Tibial artery (tissue), 4 donors: Measurements from ENCODE around the gene CD2BP2.
A peak's percentile ranks its signal among the peaks of the same experiment; 100 is the strongest.

Experiments
- DNase-seq, 2 donors: peaks; one replicate each; pipeline ENCODE4 v3.0.0-alpha.2; 2019
- H3K27ac ChIP-seq, 2 donors: fragments of 200-600 bp; sonication (generic) in 1 of 2; 1 replicate in 1 of 2; 2 replicates in 1 of 2; pipeline ENCODE4 v1.5.1; 2018 to 2019; ENCODE audit warnings: mild to moderate bottlenecking in 1 of 2
- H3K27me3 ChIP-seq, 2 donors: fragments of 200-600 bp; sonication (generic) in 1 of 2; one replicate each; pipeline versions ENCODE4 v1.5.1 to v1.6.0; 2016 to 2019
- H3K36me3 ChIP-seq, 3 donors: fragments of 200-600 bp; sonication (generic) in 2 of 3; one replicate each; pipeline ENCODE4 v1.5.1; 2016 to 2019; ENCODE audit warnings: mild to moderate bottlenecking in 2 of 3
- H3K4me1 ChIP-seq, 4 donors: fragments of 200-600 bp; sonication (generic) in 2 of 4; 1 replicate in 3 of 4; 2 replicates in 1 of 4; pipeline ENCODE4 v1.5.1; 2016 to 2019
- H3K4me3 ChIP-seq, 2 donors: fragments of 200-600 bp; sonication (generic) in 1 of 2; 1 replicate in 1 of 2; 2 replicates in 1 of 2; pipeline ENCODE4 v1.5.1; 2018 to 2019; ENCODE audit warnings: mild to moderate bottlenecking in 2 of 2
- H3K9me3 ChIP-seq, 3 donors: fragments of 200-600 bp; sonication (generic) in 1 of 3; one replicate each; pipeline ENCODE4 v1.5.1; 2016 to 2019
- CTCF ChIP-seq, 2 experiments: fragments of 200-600 bp in 1 of 2; fragments of 450-650 bp in 1 of 2; IDR thresholded peaks; one replicate each; pipeline ENCODE4 v1.5.1; 2017 to 2019; ENCODE audit warnings: antibody characterized with exemption in 2 of 2, mild to moderate bottlenecking in 1 of 2, moderate library complexity in 1 of 2
- intact Hi-C: fragments of 100-400 bp; cut with DNase I; formaldehyde crosslinking; loops from one replicate; pipeline ENCODE4 v1.15.0; 2023; ENCODE audit warnings: low total_unique reads

The CD2BP2 gene

GRCh38 chr16:30380072-30380802 lies 25.1 kb upstream of the CD2BP2 start:
- no peak overlapping the region for H3K4me3 ChIP-seq
- H3K4me1 ChIP-seq = peaks cover 0 to 26% (median 15%) of the 10 kb centered on the region in 4 donors
- intact Hi-C loops = no loop called here
- H3K9me3 ChIP-seq = no peaks in the 10 kb centered on the region
- no peak overlapping the region for H3K27ac ChIP-seq
- DNase-seq = no peak
- no peaks in the 10 kb centered on the region for H3K36me3 ChIP-seq
- TF ChIP-seq CTCF (IDR thresholded peaks at IDR 0.05) = no peak
- H3K27me3 ChIP-seq = no peaks in the 10 kb centered on the region

GRCh38 chr16:30379158-30379783 lies 24.2 kb upstream of the CD2BP2 start:
- Histone ChIP-seq H3K4me3 (peak overlapping the region; percentile 70 to 91), H3K36me3 (no peaks in the 10 kb centered on the region), H3K4me1 (peaks cover 0 to 26% (median 15%) of the 10 kb centered on the region in 4 donors), H3K27ac (peak overlapping the region; percentile 99 to 100), H3K9me3 (no peaks in the 10 kb centered on the region), H3K27me3 (no peaks in the 10 kb centered on the region)
- no peak for DNase-seq
- no peak for TF ChIP-seq CTCF (IDR thresholded peaks at IDR 0.05)
- intact Hi-C loops = loop anchor here (2.0 kb wide), 1 partner anchor 16 kb away; the partner anchor contains the start of gene ZNF48

- Histone ChIP-seq H3K4me1 (peaks cover 0 to 26% (median 15%) of the 10 kb centered on the region in 4 donors), H3K27ac (peak overlapping the region; percentile 99 to 100), H3K4me3 (peak overlapping the region; percentile 70 to 91), H3K9me3 (no peaks in the 10 kb centered on the region), H3K27me3 (no peaks in the 10 kb centered on the region), H3K36me3 (no peaks in the 10 kb centered on the region)
- DNase-seq = peak; percentile 98 to 100
- intact Hi-C loops = loop anchor here (2.0 kb wide), 1 partner anchor 16 kb away; the partner anchor contains the start of gene ZNF48
- TF ChIP-seq CTCF (IDR thresholded peaks at IDR 0.05) = no peak
Observed at GRCh38 chr16:30378236-30379157, 23.4 kb upstream of the CD2BP2 start.

- H3K27me3 ChIP-seq = no peaks in the 10 kb centered on the region
- H3K4me1 ChIP-seq = peaks cover 0 to 26% (median 15%) of the 10 kb centered on the region in 4 donors
- no peaks in the 10 kb centered on the region for H3K9me3 ChIP-seq
- DNase-seq = peak; percentile 97
- intact Hi-C loops = loop anchor here (2.0 kb wide), 1 partner anchor 17 kb away; the partner anchor contains the start of gene ZNF48
- H3K4me3 ChIP-seq = peak overlapping the region; percentile 70 to 91
- peak in 1 of 2 experiments; percentile 7 for TF ChIP-seq CTCF (IDR thresholded peaks at IDR 0.05)
- H3K27ac ChIP-seq = peak overlapping the region; percentile 99 to 100
- H3K36me3 ChIP-seq = no peaks in the 10 kb centered on the region
Observed at GRCh38 chr16:30377812-30378235, 22.7 kb upstream of the CD2BP2 start.
